ENCODE results near the gene MAML3. TPM values are rescaled to one million over a fixed set of nuclear protein-coding genes. Genes with fewer than 3 reads are reported as not detected.
A peak's percentile ranks its signal among the peaks of the same experiment; 100 is the strongest.

The MAML3 gene
- total RNA-seq, 6 donors from 2014 or later, result 9.6 to 31.4 (median 14.5) TPM

DNA sequence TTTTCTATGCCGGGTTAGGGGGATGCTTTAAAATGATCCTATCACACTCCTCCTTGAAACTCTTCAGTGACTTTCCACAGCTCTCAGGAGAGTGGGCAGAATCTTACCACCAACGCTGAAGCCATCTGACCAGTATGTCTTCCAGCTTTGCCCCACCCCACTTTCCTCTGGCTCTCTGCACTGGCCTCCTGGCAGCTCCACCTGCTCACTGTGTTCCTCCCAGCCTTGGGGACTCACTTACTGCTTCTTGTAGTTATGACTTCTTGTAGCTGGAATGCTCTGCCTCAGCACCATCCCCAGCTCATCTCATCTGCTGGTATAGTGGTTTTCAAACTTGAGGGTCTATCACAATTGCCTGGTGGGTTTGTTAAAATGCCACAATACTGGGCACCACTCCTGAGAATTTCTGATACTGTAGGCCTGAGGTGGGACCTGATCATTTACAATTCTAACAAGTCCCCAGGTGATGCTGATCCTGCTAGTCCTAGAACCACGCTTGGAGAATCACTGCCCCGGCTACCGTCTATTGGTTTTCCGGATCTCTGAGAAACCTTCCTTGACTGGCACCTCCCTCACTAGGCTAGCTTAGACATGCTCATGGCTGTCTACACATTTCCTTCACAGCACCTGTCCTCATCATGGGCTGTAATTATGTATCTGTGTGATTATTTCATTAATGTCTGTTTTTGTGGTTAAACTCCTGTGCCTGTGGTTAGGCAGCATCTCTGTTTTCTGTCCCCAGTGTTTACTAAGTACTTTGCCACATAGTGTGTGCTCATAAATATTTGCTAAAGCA is 336.1 kb downstream of the MAML3 start:
- Histone ChIP-seq H3K36me3 (no peaks in the 10 kb centered on the region), H3K27ac (no peak overlapping the region), H3K27me3 (no peaks in the 10 kb centered on the region), H3K4me3 (no peak overlapping the region), H3K4me1 (peaks cover 15 to 19% (median 18%) of the 10 kb centered on the region in 4 donors), H3K9me3 (no peaks in the 10 kb centered on the region)
- 96% methylated on average over 3 to 6 of the region's 6 CpGs for WGBS, 2 donors
- ATAC-seq (ENCODE audit: low FRiP score in 2 of 2) (no peak), DNase-seq (no peak)
- TF ChIP-seq POLR2A (IDR thresholded peaks at IDR 0.05), result no peak
- no peak for TF ChIP-seq EP300 (IDR thresholded peaks at IDR 0.05)
- no peak for TF ChIP-seq POLR2AphosphoS5 (IDR thresholded peaks at IDR 0.05)
- TF ChIP-seq, protein P1, sequence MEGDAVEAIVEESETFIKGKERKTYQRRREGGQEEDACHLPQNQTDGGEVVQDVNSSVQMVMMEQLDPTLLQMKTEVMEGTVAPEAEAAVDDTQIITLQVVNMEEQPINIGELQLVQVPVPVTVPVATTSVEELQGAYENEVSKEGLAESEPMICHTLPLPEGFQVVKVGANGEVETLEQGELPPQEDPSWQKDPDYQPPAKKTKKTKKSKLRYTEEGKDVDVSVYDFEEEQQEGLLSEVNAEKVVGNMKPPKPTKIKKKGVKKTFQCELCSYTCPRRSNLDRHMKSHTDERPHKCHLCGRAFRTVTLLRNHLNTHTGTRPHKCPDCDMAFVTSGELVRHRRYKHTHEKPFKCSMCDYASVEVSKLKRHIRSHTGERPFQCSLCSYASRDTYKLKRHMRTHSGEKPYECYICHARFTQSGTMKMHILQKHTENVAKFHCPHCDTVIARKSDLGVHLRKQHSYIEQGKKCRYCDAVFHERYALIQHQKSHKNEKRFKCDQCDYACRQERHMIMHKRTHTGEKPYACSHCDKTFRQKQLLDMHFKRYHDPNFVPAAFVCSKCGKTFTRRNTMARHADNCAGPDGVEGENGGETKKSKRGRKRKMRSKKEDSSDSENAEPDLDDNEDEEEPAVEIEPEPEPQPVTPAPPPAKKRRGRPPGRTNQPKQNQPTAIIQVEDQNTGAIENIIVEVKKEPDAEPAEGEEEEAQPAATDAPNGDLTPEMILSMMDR (IDR thresholded peaks at IDR 0.05), result no peak

DNA sequence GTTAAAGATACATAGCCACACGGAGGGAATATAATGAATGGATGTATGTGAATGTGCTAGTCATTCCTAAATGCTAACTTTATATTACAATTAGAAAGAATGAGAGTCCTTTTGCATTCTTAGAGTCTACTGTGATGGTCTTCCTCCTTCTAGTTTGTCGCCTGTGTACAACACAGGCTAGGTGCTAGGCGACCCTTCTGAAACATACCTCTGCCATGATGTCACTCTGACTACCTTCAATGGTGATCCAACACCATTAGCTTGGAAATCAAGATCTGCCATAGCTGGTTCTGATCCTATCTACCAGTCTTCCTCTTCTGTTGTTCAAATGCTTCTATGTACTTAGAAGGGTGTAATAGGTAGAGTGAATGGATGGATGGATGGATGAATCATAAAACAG is 337.1 kb downstream of the MAML3 start:
- Histone ChIP-seq H3K27ac (peak overlapping the region in 1 of 4 donors; percentile 72), H3K4me1 (peaks cover 15 to 19% (median 18%) of the 10 kb centered on the region in 4 donors), H3K4me3 (no peak overlapping the region), H3K36me3 (no peaks in the 10 kb centered on the region), H3K9me3 (no peaks in the 10 kb centered on the region), H3K27me3 (no peaks in the 10 kb centered on the region)
- DNase-seq, result no peak
- 97 to 99% methylated on average over 3 of the region's 3 CpGs for WGBS, 2 donors
- no peak for TF ChIP-seq EP300 (IDR thresholded peaks at IDR 0.05)
- TF ChIP-seq, protein P1 (IDR thresholded peaks at IDR 0.05), result no peak
- no peak for TF ChIP-seq POLR2AphosphoS5 (IDR thresholded peaks at IDR 0.05)
- no peak for TF ChIP-seq POLR2A (IDR thresholded peaks at IDR 0.05)
- no peak for ATAC-seq (ENCODE audit: low FRiP score in 2 of 2)

DNA sequence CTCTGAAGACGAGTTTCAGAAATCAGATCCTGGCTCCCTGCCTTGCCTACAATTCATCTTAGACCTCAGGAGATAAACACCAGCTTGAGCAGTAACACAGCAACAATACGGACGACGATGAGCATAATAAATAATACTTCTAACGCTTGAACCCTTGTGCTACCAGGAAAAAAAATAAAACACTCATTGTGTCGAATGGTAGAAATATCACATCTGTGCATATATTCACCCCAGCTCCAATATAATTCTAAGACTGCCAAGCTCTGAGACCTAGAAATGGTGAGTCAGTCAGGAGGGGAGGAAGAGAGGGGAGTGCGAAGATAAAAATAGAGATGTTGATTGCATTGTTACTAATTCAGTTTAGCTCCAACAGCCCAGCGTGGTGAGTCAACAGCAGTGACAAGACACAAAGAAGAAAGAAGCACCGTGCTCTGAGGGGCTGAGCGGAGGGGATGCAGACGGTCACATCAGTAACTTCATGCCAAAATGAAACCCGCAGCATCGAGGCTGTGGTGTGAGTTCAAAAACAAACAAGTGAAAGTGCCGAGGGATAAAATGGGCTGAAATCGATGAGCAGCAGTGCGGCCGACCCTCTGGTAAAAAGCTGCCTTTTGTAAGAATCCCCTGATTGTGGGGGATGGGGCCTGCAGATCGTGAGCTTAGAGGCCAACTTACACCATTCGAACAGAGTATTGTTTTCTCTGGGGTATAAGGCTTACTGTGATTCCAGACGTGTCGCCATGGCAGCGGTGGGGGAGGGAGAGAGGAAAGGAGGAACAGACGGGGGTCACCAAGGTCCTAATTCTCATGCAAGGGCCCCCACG is 338.0 kb downstream of the MAML3 start:
- TF ChIP-seq EP300 (IDR thresholded peaks at IDR 0.05), result no peak
- peak in 1 of 2 donors; percentile 29 for TF ChIP-seq POLR2AphosphoS5 (IDR thresholded peaks at IDR 0.05)
- H3K9me3 ChIP-seq, result peaks cover 0 to under 1% (median 0%) of the 10 kb centered on the region in 4 donors
- no peaks in the 10 kb centered on the region for H3K36me3 ChIP-seq
- peaks cover 15 to 19% (median 18%) of the 10 kb centered on the region in 4 donors for H3K4me1 ChIP-seq
- 36 to 48% methylated on average over 24 of the region's 24 CpGs for WGBS, 2 donors
- H3K27ac ChIP-seq, result peak overlapping the region in 3 of 4 donors; percentile 44 to 72 (median 56)
- H3K27me3 ChIP-seq, result no peaks in the 10 kb centered on the region
- peak overlapping the region in 3 of 4 donors; percentile 24 to 33 (median 31) for H3K4me3 ChIP-seq
- DNase-seq (peak in 1 of 2 donors; percentile 39), ATAC-seq (ENCODE audit: low FRiP score in 2 of 2) (peak in 1 of 2 donors; percentile 87)

- no peak for ATAC-seq (ENCODE audit: low FRiP score in 2 of 2)
These were observed 339.5 kb downstream of the MAML3 start for GRCh38 chr4:139814323-139815015.

More at GRCh38 chr4:139814323-139815015, 339.5 kb downstream of the MAML3 start:
- TF ChIP-seq, protein P1 (IDR thresholded peaks at IDR 0.05), result no peak
- no peak for TF ChIP-seq EP300 (IDR thresholded peaks at IDR 0.05)
- TF ChIP-seq POLR2A (IDR thresholded peaks at IDR 0.05), result no peak
- peak in 1 of 2 donors; percentile 35 for TF ChIP-seq POLR2AphosphoS5 (IDR thresholded peaks at IDR 0.05)
- H3K4me1 ChIP-seq, result peaks cover 20 to 22% (median 21%) of the 10 kb centered on the region in 4 donors
- peaks cover 0 to 4% (median 0%) of the 10 kb centered on the region in 4 donors for H3K9me3 ChIP-seq
- peak overlapping the region in 1 of 4 donors; percentile 17 for H3K4me3 ChIP-seq
- WGBS, 2 donors, result 19 to 31% methylated on average over 5 to 8 of the region's 8 CpGs
- H3K27me3 ChIP-seq, result no peaks in the 10 kb centered on the region
- H3K27ac ChIP-seq, result peak overlapping the region; percentile 38 to 72 (median 70)
- H3K36me3 ChIP-seq, result no peaks in the 10 kb centered on the region
- DNase-seq, result peak in 1 of 2 donors; percentile 37

Data from upper lobe of left lung (tissue), 6 donors.